Right lobe of liver (tissue), 4 donors: Measurements from ENCODE around the gene SERPINA3.

Source experiments
- POLR2A ChIP-seq: fragments of 450-650 bp; IDR thresholded peaks from one replicate; pipeline ENCODE4 v1.6.1; 2017; ENCODE audit warnings: antibody characterized with exemption, mild to moderate bottlenecking
- TF ChIP-seq, protein P1 (sequence below), 4 donors: fragments of 200-600 bp in 3 of 4; fragments of 450-650 bp in 1 of 4; IDR thresholded peaks; one replicate each; pipeline versions ENCODE4 v1.5.1 to v1.8.0; 2016 to 2022; ENCODE audit warnings: antibody characterized with exemption in 4 of 4, mild to moderate bottlenecking in 2 of 4
- donor health status: DM: no; HTN: no; CAD: no.
- donor health status: DM: no; HTN: no; CAD: no.
- donor health status: DM: no; HTN: yes; CAD: no.

DNA sequence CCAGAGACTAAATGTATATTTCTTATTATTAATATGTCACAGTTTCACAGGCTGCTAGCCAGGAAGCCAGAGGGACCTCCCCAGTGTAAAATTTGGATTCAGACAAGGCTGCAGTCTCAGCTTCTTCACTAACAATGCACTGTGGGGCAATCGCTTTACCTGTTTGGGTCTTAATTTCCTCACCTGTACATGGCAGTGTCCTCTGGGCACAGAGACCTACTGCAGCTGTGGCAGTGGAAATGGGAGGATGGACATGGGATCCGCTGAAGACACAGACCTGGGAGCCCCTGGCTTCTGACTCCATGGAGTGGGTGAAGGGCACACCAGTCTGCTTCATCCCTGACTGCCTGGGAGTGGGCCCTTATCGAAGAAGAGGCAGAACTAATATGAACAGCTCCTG, 37.9 kb upstream of the SERPINA3 start:
- TF ChIP-seq, protein P1, sequence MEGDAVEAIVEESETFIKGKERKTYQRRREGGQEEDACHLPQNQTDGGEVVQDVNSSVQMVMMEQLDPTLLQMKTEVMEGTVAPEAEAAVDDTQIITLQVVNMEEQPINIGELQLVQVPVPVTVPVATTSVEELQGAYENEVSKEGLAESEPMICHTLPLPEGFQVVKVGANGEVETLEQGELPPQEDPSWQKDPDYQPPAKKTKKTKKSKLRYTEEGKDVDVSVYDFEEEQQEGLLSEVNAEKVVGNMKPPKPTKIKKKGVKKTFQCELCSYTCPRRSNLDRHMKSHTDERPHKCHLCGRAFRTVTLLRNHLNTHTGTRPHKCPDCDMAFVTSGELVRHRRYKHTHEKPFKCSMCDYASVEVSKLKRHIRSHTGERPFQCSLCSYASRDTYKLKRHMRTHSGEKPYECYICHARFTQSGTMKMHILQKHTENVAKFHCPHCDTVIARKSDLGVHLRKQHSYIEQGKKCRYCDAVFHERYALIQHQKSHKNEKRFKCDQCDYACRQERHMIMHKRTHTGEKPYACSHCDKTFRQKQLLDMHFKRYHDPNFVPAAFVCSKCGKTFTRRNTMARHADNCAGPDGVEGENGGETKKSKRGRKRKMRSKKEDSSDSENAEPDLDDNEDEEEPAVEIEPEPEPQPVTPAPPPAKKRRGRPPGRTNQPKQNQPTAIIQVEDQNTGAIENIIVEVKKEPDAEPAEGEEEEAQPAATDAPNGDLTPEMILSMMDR (IDR thresholded peaks at IDR 0.05) = no peak
- no peak for TF ChIP-seq POLR2A
